NCI-H1694 treated with DMSO at 0.1 percent for 48 hours (cell line): ENCODE measurements around the gene SMYD2.

ENCODE experiments used
- DNase-seq: peaks from one replicate; lab custom pipeline; 2025; lab: John Stamatoyannopoulos, UW

Gene SMYD2

GRCh38 chr1:214303141-214303930, 22.4 kb downstream of the SMYD2 start:
- no peak for DNase-seq

- no peak for DNase-seq
These were observed 24.3 kb downstream of the SMYD2 start for GRCh38 chr1:214305164-214305751.

DNA sequence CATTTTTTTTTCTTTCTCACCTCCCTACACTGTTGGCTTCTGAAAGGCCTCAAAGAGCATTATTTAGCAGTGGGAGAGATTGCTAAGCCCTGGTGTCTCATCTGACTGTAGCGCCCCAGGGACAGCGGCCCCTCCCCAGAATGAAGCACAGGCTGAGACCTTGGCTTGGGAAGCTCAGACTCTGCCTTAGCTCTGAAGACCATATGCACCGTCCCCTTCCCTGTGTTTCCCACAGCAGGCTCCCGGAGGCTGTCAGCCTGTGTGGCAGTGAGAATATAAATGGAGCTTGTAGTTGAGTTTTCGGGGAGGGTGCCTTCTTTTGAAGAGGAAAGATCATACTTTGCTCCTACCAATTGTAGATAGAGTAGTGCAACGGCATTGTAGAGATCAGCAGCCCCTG, 25.3 kb downstream of the SMYD2 start:
- no peak for DNase-seq

DNA sequence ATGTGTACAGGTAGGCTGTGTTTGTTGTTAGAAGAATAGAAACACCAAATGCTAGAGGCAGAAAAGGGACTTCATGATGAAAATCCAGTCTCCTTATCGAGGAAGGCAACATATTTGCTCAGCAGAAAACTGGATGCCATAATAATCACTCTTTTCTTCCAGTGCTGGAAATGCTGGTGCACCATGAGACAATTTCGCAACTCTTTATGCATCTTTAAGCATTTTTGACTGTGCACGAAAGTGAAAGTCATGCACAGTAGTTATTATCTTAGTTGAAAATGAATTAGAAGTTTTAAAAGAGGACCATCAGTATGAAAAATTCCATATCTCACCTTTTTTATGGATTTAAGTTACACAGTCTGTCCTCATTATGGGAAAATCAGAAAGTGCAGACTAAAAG, 29.1 kb downstream of the SMYD2 start:
- DNase-seq = no peak

- DNase-seq = no peak
These were observed 30.1 kb downstream of the SMYD2 start for GRCh38 chr1:214310777-214311690.

GRCh38 chr1:214312530-214313051, 31.6 kb downstream of the SMYD2 start:
- DNase-seq = no peak

- DNase-seq = no peak
These were observed 33.4 kb downstream of the SMYD2 start for GRCh38 chr1:214314178-214314843.

DNA sequence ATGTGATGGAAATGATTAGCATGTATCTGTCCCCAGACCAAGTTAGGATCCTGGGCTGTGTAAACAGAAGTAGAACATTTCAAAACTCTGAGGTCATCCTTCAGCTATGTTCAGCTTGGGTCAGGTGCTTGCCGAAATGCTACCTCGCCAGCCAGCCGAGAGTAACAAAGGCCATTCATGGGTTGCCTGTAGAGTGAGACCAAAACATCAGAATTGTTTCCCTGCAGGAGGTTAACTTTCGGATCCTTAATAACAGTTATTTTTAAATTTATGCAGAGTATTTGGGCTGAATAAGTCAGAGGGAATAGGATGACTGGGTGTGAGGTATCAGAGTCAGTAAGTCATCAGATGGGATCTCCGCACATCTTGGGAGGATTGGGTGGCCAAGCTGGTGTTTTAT, 35.6 kb downstream of the SMYD2 start:
- no peak for DNase-seq

DNA sequence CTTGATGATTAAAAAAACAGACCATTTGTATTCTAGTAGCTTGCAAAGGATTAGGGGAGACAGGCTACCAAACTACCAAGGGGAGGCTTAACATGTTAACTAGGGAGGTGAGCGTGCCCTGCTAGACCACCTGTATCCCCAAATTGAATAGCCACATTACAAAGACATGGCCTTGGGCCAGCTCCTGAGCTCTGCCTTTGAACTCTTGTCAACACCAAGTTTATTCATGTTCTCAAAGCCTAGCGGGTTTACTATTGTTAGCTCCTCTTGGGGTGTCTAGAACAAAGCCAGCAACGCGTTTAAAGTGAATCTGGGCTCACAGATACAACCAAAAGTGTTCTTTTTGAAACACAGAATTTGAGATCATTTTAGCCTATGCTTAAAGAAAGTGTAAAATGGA, 36.3 kb downstream of the SMYD2 start:
- DNase-seq = no peak

GRCh38 chr1:214317734-214318133, 36.8 kb downstream of the SMYD2 start:
- DNase-seq = no peak

GRCh38 chr1:214318356-214318755, 37.4 kb downstream of the SMYD2 start:
- no peak for DNase-seq

DNA sequence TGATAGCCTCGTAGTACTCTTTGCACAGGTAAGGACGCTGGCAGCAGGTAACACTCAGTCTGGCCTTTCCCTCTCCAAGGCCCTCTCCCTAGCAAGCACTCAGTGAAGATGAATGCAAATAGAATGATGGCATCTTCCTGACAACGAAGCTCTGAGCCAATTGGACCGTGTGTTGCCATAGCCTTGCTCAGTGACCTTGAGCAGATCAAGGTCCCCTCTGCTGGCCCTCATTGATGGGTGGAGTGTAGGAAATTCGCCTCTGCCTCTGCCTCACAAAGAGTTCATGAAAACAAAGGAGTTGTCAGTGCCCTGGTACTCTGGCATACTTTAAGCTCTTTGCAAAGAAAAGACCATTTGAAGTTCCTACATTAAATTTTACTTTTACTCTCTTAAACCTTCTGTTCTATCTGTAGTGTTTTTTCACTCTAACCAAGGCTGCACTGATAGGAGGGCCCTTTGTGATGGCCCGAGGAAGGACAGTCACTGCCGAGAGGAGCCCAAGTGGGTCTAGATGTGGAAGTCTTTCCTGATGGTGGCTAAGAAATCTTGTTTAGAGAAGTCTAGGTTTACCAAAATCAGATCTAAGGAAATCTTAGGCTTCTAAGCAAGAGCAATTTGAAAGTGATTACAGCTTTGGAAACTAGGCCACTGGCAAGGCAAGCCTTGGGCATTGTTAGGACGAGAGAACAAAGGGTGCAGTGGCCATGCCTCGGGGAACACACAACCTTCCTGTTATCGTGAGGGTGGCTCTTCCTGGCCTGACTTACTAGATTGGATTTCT, 38.2 kb downstream of the SMYD2 start:
- DNase-seq = no peak

DNA sequence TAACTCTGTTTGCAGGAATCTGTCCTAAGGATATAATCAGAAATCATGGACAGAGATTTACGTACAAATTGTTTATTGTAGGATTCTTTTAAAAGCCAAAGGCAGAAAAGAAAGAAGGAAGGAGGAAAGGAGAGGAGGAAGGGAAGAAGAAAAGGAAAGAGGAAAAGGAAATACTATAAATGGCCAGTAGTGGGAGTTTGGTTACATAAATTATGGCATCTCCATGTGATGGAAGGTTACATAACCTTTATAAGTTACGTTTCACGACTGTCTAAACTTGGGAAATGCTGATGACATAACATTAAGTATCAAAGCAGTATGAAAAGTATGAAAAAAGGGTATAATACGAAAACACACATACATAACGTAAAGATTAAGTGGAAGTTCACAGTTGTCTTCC, 39.0 kb downstream of the SMYD2 start:
- DNase-seq = no peak

DNA sequence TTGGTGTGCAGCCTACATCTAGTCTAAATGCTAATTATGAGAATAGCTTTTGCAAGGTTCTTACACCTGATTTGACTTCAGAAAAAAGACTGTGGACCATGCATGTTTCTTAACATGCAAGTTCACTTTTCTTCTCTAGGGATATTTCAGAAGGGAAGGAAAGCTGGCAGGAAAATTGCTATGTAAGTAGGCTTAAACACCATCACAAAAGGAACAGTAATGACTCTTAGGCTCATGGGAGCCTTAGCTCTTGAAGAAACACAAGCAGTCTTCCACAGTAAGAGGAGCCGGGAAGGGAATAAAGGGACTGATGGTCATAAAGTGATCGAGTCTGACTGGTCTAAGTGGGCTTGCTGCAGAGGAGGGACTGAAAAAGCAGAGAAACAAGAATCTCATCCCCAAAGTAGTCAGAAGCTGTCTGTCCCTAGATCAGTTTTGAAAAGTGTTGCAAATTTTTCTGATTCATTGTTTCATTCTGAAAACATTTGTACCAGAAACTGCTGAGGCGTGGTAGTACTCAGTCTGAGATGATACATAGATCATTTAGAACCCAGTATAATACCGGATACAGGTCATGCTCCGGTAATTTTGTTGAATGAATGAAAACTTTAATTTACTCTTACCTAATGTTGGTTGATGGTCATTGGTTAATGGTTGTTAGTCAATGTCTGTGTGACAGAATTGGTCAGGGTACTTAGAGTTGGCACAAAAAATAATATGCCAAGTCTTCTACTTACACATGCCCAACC, 40.9 kb downstream of the SMYD2 start:
- no peak for DNase-seq

DNA sequence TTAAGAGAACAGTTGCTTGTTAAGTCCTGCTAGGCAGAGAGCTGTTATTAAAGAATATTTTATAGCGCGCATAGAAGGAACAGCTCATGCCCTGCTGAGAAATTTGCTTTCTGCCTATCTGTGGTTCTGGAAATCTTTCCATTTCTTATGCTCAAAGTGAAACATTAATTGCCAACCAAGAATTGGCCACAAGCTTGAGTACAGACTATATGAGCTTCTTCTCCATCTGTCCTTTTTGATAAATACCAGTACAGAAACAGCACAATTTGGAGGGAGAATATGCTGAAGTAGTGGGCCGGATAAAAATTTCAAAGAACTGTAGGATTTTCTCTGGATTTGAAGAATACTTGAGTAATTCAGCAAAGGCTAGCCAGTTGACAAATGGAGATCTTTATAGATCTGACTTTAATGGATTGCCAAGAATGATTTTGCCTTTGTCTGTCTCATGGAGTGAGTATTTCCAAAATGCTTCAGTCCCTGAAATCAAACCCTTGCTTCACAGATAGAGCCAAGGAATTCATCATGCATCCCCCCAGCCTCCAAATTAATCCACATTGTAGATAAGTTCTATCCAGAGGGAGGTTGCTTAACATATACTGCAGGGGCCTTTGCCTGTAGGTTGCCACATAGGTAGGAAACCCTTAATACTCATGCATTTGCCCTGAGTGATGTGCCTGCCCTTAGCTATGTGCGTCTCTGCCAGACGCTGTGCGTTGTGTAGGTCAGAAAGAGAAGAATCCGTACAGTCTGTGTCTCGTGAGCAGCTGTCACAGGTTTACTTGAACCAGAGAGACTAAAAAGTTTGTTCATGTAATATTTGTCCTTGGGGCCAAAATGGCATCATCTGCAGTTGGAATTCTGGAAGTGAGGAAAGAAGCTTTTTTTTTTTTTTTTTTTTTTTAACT, 44.2 kb downstream of the SMYD2 start:
- no peak for DNase-seq

DNA sequence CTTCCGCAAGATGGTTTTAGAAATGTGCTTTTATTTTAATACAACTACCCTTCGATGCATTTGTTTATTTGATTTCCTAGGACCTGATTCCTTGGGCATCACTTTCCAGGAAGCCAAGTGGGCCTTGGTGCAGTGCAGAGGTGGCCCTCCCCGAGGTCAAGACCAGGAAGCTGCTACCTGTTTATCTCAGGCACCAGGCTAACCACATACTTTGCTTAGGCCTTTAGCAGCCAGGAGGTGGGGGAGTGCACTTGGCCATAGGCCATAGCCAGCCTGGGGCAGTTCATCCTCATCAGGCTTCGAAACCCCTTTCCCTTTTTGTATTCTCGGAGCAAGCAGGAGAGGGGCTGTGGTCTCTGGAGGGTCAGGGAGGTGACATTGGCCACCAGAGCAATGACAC, 45.4 kb downstream of the SMYD2 start:
- no peak for DNase-seq

- DNase-seq = no peak
These were observed 46.6 kb downstream of the SMYD2 start for GRCh38 chr1:214327514-214327913.

GRCh38 chr1:214328770-214329469, 48.0 kb downstream of the SMYD2 start:
- peak; percentile 68 for DNase-seq
